ENCODE measurements around the gene AEBP2.

- TF ChIP-seq CTCF (IDR thresholded peaks at IDR 0.05) = no peak
- no peak for TF ChIP-seq POLR2A (IDR thresholded peaks at IDR 0.05)
Measured at GRCh38 chr12:19464192-19464580, 24.9 kb downstream of the AEBP2 start.

Data from testis (tissue), 2 donors.